ENCODE measurements around the gene ZNF598.

- TF ChIP-seq CTCF (conservative IDR thresholded peaks at IDR 0.05; ENCODE audit: low read depth, low read length) (peak; percentile 77), EZH2phosphoT487 (IDR thresholded peaks at IDR 0.05; ENCODE audit: borderline replicate concordance, low read length) (no peak), EZH2 (IDR thresholded peaks at IDR 0.05; ENCODE audit: low read length, unreplicated experiment) (no peak)
These were observed 13.7 kb upstream of the ZNF598 start for GRCh38 chr16:2023092-2024031.

All from PC-3 (cell line).